Inflammatory macrophage treated with lipopolysaccharide for 1 hour (primary cell): ENCODE results near the gene ST6GALNAC4.
A peak's percentile ranks its signal among the peaks of the same experiment; 100 is the strongest.

Source experiments
- DNase-seq, 2 donors: peaks; one replicate each; pipeline ENCODE4 v3.0.0-alpha.2; 2020 to 2022

ST6GALNAC4 gene

DNA sequence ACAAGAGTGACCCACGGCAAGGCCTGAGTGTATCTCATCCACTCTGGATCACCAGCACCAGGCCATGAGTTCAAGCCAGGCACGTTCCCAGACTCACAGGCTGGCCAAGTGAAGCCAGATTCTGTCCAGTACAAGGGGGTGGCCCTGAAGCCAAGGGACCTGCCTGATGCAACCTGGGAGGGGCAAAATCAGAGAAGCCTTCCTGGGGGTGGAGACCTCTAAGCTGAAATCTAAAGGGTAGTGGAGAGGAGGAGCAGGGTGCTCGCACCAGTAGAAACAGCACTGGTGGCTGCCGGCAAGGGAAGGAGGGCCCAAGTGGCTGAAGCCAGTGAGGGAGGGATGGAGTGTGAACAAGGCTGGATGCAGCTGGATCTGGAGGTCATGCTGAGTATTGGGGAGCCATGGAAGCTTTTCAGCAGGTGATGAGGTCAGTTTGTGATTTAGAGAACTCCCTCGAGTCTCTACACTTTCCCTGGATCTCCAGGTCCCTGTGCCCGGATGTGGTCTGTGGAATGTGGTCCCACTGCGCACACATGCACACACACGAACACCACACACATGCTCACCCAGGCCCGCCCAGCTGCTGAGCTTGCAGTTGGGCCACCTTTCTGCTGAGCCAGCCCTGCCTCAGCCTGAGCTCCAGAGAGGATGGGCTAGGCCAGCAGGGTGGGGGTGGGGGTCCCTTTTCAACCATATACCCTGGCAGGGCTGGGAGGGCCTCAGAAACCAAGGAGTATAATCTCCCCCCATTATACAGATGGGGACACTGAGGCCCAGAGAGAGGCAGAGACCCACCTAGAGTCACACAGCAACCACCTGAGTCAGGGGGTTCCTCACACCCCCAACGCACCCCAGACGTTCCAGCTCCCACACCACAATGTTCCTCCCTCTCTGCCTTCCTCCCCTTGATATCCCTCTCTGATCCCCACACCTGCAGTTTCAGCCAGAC, 12.1 kb upstream of the ST6GALNAC4 start:
- no peak for DNase-seq

DNA sequence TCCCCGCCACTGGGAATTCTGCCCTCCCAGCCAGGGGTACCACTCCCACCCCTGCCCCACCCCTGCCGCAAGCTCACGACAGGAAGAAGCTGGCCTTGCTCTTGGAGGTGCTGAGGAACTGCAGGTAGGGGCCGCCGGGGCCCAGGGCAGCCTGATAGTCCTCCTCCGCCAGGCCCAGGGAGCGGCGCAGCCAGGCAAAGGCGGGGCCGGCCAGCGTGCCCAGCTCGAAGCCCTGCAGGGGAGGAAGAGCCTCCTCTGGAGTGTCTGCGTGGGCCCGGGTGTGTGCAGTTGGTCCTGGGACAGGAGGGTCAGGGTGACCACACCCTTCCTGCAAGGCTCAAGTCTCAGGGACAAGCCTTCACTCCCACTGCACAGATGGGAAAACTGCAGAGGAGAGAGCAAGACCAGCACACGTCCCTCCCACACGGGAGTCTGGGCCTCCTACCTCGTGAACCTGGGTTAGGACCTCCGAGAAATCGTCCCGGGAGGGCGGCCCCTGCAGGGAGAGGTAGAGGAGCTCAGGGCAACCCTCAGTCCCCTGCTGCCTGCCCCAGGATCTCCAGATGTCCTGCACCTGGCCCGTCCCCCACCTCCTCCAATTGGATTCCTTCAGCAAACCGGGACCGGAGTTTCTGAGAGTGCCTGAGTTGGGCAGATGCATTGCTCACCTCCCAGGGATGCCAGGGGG, 11.3 kb upstream of the ST6GALNAC4 start:
- no peak for DNase-seq

DNA sequence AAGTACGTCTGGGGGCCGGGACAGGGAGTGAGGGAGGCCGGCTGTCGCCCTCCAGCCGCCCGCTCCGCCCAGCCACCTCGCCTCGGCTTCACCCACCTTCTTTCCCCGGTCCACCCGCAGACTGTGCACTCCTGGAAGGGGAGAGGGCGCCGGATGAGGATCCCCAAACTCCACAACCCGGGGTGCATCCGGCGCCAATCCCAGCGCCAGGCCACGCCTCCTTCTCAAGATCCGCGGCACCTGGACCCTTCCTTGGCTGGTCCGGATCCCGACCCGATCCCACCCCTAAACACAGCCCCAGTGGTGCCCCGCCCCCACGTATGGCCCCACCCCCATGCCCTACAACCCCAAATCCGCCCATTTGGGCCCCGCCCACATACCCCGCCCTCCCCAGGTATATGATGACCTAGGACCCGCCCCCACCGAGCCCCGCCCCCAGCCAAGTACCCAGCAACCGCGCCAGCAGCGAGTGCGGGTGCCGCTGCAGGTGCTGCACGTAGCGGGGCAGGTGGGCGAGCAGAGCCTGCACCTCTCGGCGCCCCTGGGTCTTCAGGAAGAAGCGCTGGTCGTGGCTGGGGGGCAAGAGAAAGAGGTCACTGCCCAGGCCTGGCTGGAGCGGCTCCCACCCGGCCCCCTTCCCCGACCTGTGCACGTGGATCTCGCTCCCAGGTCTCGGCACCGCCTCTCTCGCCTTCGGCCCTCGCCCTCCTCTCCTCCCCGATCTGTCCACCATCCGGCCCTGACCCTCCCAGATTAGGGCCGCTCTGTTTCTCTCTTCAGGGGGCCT, 10.6 kb upstream of the ST6GALNAC4 start:
- no peak for DNase-seq

DNA sequence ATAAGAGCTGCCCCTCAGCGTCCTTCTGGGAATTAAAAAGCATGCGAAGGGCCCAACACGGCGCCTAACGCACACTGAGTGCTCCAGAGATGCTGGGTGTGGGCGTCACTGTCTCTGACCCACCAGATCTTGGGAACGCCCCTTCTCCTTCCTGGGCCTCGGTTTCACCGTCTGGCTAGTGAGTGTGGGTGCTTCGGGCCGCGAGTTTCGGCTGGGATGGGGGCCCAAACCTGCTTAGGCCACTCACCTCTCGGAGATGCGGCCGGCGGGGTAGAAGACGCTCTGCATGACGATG, 10.0 kb upstream of the ST6GALNAC4 start:
- DNase-seq = no peak

DNA sequence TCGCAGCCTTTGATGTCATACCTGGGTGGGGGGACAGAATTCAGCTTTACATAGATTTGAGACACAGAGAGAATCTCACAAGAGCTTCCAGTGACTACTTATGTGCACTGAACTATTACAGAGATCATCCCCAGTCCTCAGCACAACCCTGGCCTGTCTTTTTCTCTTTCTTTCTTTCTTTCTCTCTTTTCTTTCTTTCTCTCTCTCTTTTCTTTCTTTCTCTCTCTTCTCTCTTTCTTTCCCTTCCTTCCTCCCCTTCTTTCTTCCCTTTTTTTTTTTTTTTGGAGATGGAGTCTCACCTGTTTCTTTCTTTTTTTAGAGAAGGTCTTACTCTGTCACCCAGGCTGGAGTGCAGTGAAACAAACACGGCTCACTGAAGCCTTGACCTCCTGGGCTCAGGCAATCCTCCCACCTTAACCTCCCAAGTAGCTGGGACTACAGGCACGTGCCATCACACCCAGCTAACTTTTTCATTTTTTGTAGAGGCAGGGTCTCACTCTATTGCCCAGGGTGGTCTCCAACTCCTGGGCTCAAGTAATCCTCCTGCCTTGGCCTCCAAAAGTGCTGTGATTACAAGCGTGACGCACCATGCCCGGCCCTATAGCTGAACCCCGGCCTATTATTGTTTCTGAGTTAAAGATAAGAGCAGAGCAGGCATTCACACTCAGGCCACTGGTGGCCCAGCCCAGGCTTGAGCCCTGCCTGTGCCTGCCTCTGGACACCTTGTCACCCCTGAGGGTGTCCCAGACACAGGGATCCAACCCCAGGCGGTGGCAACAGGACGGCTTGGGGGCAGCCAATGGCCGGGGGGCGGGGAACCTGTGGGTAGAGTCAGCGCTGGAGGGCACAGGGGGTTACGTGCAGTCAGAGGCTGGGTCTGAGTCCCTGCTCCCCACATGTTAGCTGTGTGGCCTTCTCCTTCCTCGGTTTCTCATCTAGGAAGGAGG, 9.4 kb upstream of the ST6GALNAC4 start:
- no peak for DNase-seq

DNA sequence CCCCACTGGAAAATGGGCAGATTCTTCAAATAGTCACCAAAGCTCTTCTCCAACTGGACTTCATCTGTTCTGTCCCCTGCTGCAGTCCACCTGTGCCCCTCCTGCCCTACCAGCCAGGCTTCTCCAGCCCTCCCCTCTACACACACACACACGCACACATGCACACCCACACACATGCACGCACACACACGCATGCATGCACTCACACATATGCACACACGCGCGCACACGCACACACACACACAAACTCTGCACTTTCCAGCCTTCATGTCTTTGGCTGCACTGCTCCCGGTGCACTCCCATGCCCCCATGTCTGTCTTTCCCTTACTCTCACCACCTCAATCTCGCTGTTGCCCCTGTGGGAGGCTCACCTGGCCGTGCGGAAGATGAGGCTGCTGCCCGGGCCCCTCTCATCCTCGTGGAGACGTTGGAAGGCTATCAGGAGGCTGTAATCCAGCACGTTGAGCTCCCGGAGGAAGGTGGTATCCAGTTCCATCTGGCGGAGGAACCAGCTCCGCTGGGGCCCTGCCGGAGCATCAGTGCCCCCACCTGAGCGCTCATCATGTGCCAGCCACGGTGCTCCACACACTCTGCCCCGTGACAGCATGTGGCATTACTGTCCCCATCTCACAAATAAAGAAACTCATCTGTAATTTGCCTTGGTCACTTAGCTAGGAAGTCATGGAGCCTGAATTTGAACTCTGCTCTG, 8.0 kb upstream of the ST6GALNAC4 start:
- no peak for DNase-seq

DNA sequence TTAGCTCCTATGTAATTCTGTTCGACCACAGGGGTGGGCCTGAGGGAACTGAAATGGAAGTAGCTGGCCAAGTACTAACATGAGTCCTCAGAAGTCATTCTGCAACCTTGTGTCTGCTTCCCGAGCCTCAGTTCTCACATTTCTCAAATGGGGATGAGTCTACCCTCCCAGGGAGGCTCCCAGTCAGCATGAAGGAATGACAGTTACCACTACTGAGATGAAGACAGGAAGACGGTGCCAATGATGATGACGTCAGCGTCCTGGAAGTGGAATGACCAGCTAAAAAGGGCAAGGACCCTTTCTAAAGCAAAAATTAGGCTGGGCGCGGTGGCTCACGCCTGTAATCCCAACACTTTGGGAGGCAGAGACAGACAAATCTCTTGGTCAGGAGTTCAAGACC, 6.9 kb upstream of the ST6GALNAC4 start:
- no peak for DNase-seq

DNA sequence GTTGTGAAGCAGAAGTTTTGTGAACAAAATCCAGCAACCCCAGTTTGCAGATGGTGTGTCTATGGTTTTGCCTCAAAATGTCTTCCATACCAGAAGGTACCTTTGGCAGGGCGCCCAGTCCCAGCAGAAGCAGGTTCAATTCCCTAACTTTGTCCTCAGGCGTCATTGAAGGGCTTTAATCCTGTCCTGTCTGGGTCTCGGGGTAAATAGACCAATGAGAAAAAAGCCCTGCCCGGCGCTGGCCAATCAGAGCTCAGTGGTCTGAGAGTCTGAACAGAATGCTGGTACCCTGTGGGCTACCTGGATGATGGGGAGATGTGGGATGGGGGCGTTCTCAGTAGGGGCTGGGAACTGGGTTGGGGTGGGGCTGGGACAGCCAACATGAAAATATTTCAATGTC, 6.2 kb upstream of the ST6GALNAC4 start:
- DNase-seq = no peak

DNA sequence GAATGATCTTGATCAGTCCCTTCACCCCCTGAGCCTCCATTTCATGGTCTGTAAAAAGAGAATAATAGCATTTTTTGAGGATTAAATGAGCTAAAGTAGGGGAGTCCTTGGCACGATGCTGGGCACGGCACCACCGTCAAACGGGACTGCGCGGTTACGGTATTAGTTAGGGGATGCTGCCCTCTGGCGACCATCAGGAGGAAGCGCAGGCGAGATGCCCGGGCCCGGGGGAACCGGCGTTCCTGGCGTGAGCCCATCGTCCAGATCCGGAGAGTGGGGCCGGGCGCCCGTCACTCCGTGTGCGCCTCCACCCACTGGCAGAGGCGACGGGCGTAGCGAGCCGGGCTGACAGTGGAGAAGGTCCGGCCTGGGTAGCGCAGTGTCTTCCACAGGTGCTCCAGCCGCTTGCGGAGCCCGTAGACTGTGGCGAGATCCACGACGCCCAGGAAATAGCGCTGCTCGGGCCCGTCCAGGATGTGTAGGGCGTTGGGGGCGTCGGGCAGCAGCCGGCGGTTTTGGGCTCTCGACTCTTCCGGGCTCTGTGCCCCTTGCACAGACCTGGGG, 4.8 kb upstream of the ST6GALNAC4 start:
- peak in 1 of 2 donors; percentile 77 for DNase-seq

DNA sequence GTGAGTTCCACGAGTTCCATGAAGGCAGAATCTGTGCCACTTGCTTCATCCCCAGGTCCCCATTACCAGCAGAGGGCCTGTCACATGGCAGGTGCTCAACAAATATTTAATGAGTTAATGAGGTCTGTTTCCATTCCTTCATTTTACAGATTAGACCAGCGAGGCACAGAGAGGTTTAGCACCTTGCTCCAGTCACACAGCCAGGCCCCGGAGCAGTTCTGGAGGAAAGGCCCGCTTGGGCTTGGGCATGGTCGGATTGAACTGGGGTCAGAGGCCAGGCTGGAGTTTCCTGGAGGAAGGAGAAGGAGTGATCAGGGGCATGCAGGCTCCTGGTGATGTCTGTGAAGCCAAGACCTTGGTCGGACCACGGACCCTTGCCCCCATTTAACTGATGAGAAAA, 4.0 kb upstream of the ST6GALNAC4 start:
- no peak for DNase-seq

DNA sequence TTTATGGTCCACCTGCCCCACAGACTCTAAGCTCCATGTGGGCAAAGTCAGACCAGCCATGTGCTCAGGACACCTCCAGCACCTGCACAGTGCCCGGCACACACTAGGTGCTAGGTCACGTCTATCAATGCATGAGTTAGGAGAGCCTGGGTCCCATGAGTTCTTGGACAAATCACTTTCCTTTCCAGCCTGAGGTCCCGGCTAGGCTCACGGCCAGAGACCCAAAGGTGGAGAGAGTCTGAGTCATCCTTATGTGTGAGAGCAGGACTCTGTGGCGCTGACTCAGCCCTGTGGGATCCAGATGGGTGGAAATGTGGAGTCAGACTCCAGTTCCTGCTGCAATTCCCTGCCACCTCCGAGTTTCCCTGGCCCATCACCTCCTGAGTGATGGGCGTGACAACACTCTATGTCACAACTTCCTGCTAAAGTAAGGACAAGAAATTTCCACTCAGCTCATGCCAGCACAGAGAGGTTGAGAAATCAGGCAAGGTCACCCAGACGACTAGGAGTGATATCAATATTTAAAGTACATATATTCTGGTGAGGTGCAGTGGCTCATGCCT, 2.5 kb upstream of the ST6GALNAC4 start:
- peak; percentile 86 to 99 for DNase-seq

DNA sequence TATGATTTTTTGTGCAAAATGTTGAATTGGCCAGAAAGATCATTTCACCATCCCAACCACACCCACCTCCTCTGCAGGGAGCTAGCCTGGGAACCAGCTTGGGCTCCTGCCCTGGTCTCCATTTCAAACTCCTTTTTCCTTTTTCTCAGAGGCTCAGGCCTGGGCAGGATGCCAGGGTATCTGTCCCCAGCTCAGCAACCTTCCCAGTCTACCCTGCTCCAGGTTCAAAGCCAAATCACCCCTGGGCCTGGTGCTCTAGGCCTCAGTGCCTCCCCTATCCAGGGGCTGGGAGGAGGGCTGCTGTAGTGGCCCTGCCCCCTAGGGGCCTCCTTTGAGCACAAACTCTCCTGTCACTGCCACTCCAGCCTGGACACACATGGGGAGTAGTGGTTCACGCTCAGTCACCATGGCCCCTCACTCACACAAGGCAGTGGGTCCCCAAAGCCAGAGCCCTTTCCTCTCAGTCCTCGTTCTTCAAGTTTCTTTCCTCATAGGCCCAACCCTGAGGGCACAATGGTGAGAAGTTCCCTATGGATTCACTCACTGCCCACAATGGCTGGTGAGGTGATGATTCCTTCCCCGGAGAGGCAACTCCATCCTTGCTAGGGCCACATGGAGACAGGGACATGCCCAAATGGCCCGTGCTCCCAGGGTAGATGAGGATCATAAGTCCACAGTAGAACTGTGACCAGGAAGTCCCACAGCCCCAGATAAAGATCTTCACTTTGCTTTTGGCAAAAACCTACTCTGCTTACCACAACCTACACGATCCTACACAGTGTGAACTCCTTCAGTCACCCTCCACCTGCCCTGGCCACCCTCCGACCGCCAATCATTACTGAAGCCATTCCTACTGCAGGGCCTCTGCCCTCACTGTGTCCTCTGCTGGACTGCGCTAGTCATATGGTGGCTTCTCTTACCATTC, 1.6 kb upstream of the ST6GALNAC4 start:
- no peak for DNase-seq

DNA sequence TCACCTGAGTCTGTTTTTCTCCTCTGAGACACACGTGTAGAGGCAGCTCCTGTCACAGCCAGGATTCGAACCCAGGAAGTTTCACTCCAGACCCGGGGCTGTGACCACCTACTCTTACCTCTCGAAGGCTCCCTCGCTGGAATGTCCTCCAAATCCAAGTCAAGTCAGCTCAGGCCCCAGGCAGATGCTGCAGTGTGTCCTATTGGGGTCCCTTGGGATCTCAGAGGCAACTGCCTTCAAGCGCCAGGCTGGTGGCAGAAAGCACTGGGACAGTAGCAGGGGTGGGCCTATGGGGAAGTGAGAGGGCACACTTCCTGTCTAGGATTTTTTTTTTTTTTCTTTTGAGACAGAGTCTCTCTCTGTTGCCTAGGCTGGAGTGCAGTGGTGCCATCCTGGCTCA, 762 bp upstream of the ST6GALNAC4 start:
- DNase-seq = no peak

DNA sequence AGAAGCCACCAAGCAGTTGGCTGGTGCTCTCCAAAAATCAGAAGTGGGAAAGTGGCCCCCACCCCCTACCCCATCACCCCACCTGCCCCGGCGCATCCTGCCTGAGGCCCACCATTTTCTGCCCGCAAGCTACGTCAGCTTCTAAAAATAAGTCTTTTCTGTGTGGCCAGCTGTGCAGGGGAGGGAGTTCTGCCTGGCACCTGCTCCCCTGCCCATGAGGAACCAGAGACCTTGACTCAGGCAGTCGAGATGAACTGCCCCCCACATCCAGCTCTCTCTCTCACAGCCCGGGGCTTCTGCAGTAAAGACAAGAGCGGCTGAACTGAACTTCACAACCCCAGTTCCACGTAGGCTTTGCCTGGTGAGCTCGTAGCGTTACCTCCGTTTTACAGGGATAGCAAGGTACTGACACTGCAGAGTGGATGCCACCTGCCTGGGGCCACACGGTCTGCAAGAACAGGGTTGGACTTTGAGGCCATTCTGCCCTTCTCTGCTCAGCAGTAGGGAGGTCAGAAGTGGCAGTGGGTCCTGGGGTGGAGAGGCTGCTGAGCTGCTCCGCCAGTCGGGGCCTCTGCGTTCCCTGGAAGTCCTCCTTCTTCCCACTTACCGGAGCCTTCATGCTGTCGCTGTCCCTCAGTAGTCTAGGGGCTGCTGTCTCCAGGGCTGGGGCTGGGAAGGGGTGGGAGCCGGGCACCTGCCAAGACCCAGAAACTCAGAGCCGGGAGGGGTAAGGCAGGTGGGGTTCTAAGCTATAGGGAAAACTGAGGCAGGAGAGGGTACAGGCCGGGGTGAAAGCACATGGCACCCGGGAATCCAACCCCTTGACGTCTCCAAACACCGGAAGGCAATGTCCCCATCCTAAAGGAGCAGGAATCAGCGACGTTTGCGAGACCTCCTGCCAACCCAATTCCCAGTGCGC, 781 bp downstream of the ST6GALNAC4 start:
- DNase-seq = no peak

DNA sequence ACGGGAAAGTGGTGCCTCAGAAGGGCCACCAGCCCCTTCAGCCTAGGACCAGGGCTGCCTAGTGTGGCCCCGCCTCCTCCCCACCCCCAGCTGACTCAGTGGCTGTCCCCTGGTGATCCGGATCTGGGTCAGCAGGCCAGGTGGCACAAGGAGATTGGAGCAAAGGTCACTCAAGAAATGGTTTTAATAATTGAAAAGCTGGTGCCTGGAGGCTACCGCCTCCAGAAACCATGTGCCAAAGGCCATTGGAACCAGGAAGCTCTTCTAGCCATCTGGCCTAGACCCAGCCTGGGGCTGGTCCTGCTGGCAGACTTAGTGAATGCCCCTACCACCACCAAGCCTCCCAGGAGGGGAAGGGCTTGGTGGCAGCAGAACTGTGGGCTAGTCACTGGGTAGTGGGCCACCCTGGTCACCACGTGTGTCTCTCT, 1.5 kb downstream of the ST6GALNAC4 start:
- no peak for DNase-seq

DNA sequence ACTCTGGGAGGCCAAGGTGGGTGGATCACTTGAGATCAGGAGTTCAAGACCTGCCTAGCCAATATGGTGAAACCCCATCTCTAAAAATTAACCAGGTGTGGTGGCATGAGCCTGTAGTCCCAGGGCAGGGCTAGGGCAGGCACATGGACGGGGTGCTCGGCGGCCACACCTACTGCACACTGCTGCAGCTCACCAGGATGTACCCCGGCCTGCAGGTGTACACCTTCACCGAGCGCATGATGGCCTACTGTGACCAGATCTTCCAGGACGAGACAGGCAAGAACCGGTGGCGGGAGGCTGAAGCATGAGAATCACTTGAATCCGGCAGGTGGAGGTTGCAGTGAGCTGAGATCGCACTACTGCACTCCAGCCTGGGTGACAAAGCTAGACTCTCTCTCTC, 3.2 kb downstream of the ST6GALNAC4 start:
- DNase-seq = no peak

DNA sequence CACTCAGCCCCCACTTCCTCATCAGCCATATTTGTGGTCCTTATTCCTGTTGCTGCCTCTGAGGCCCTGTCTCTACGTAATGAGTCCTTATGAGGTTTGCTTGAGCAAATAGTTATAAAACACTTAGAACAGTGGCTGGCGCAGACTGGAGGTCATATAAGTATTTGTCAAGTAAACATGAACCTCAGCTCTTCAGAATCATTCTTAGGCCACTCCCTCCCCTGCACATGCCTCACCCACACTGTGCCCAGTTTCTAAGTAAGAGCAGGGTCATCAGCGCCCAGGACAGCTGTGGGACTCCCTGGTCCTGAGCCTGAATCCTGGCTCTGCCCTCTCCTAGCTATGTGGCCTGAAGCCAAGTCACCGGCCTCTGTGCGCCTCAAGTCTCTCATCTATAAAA, 4.0 kb downstream of the ST6GALNAC4 start:
- DNase-seq = no peak

DNA sequence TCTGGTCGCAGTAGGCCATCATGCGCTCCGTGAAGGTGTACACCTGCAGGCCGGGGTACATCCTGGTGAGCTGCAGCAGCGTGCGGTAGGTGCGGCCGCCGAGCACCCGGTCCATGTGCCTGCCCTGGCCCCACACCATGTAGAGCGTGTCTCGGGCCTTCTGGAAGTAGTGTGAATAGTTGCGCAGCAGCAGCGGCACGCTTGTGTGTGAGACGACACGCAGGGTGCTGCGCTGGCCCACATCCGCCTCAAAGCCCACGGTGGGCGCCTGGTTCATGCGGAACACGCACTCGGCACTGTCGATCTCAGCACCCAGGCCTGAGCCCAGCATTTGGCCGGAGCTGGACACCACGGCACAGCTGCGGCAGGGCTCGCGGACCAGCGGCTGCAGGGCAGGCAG, 4.5 kb downstream of the ST6GALNAC4 start:
- no peak for DNase-seq
